Measurements from ENCODE around the gene NCAN.
"Not testable (repeated sequence)": the region's sequence is repeated elsewhere in the genome, so short reads cannot be mapped to it uniquely, and the experiment has no call there.

Gene NCAN

DNA sequence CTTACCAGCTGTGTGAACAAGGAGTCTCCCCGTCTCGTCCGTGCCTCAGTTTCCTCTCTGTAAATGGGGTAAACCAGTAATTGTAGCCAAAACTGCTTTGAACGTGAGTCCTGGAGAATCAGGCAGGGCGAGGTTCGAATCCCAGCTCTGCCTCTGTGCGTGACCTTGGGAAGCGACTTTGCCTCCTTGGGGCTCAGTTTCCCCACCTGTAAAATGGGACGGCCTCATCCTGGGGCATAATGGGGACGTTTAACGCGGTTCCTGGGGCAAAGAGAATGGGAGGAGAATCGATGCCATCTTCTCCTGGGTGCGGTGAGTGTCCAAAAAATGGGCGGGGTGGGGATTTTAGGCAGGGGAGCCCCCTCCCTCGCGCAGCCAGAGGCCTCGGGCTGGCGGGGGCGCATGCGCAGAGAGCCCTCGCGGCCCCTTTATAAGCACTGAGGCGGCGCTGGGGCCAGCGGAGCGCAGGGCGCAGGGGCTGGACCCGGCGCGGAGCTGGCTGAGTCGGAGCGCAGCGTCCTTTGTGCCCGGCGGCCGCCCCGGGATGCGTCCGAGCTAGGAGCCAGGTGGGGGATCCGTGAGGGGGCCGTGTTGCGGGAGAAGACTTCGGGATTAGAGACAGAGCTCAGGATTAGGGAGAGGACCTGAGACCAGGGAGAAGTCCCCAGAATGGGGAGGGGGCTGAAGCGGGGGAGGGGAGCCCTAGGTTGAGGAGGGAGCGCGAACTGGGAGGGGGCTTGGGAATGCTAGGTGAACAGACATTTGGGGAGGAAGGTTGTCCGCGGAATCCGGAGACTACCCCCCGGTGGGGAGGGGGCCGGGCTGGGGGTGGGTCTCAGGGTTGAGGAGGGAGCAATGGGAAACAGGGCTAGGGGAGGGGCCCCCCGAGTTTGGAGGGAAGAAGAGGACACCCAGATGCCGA, at the start of gene NCAN:
NCAN (plus strand) TSS at position 460 of the 922 bp plus-strand sequence. CDS start 4,996 bp downstream, outside the sequence.
- no peak for DNase-seq

DNA sequence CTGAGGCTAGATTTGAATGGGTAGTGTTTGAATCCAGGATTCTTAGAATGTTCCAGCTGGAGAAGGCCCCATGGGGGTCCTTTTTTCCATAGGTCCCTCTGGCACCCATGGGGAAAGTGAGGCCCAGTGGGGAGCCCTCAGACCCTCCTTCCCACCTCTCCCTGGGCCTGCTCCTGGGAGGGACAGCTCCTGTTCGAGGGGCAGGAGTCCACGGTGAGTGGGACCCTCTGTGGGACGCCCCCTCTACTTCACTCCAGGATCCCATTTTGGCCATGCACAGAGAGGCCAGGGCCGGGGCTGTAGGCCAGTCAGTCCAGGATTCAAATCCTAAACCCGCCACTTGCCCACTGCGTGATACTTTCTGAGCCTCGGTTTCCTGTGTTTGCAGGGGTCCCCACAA, 49.3 kb upstream of the NCAN start:
- no peak for DNase-seq

GRCh38 chr19:19165396-19165795, 46.4 kb upstream of the NCAN start:
- DNase-seq, result no peak

DNA sequence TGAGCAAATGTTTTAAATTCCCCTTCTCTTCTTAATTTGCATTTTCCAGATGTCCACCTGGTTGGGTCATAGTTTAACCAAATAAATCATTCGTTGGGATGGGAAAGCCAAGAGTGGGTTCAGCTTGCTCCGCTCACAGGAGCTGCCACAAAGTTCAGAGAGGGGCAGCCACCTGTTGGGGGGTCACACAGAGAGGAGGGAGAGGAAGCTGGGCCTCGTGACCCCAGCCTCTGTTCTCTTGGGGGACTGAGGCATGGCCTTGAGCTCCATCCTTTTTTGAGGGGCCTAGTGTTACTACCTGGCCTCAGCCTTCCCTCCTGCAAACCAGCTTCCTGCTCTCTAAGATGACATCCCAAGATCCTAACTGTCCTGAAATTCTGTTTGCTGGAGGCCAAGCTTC, 44.1 kb upstream of the NCAN start:
- DNase-seq, result no peak

DNA sequence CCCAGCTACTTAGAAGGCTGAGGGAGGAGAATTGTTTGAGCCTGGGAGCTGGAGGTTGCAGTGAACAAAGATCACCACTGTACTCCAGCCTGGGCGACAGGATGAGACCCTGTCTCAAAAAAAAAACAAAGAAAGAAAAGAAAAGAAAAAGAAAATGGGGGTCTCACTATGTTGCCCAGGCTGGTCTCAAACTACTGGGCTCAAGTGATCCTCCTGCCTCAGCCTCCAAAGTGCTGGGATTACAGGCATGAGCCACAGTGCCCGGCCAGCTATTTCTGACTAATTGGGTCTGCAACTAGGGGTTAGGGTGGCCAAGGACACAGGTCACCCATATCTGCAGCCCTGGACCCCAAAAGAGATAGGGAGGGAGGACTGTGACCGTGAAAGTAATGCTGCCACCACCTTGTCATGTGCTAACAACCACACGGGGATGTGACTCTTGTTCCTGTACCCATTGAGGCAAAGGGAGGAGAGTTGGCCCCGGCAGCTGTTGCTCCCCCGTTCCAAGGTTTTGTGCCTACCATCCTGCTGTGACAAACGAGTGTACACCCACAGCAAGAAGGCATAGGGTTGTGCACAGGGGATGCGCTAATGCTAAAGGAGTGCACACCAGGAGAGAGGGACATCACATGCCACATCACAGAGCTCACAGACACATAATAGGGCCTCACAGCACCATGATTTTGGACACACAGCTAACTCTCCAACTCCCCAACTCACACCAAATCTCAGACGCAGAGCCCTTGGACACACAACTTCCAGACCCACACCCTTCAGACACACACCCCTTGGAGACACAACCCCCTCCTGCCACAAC, 42.3 kb upstream of the NCAN start:
- no peak for DNase-seq

GRCh38 chr19:19170053-19170872, 41.5 kb upstream of the NCAN start, which contains the start of gene MEF2B:
MEF2B (minus strand) TSS chr19:19170263; CDS start chr19:19150735, 19,528 bp downstream.
- peak in 1 of 2 donors; percentile 48 for DNase-seq

DNA sequence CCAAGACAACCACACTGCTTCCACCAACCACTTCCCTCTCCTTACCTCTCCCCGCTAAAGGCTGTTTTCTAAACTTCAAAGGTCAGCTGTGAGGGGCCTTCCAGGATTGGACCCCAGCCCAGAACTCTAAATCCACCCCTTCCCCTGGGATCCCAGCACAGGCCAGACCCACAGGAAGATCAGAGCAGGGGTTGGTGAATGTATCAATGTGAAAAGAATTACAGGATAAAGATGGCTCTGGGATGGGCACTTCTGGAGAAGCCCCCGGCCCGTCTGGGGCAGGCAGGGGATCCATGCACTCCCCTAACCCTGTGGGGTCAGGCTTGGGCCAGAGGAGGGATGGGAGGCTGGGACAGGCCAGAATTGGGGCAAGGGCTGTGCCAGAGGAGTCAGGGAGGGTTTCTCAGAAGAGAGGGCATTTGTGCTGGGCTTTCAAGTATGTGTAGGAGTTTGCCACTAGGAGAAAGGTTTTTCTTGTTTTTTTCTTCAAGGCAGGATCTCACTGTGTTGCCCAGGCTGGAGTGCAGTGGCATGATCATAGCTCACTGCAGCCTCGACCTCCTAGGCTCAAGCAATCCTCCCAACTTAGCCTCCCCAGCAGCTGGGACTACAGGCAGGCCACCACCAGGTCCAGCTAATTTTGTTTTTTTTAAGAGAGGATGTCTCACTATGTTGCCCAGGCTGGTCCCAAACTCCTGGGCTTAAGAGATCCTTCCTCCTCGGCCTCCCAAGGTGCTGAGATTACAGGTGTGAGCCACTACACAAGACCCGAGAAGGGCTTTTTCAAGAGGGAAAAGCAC, 40.7 kb upstream of the NCAN start:
- no peak for DNase-seq

GRCh38 chr19:19171821-19172532, 39.8 kb upstream of the NCAN start:
- DNase-seq, result no peak

DNA sequence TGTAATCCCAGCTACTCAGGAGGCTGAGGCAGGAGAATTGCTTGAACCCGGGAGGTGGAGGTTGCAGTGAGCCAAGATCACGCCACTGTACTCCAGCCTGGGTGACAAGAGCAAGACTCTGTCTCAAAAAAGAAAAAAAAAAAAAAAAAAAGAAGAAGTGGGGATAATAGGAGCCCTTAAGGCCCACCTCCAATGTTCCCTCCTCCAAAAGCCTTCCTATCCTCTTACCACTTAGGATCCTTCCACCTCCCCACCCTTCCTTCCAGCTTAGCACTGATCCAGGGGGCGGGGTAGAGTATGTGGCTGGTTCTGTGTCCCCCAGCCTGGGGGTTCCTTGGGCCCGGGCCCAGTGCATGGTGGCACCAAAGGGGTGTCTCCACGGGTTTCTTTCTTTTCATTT, 38.5 kb upstream of the NCAN start:
- DNase-seq, result not testable (repeated sequence)

GRCh38 chr19:19176950-19177349, 34.8 kb upstream of the NCAN start:
- DNase-seq, result no peak

DNA sequence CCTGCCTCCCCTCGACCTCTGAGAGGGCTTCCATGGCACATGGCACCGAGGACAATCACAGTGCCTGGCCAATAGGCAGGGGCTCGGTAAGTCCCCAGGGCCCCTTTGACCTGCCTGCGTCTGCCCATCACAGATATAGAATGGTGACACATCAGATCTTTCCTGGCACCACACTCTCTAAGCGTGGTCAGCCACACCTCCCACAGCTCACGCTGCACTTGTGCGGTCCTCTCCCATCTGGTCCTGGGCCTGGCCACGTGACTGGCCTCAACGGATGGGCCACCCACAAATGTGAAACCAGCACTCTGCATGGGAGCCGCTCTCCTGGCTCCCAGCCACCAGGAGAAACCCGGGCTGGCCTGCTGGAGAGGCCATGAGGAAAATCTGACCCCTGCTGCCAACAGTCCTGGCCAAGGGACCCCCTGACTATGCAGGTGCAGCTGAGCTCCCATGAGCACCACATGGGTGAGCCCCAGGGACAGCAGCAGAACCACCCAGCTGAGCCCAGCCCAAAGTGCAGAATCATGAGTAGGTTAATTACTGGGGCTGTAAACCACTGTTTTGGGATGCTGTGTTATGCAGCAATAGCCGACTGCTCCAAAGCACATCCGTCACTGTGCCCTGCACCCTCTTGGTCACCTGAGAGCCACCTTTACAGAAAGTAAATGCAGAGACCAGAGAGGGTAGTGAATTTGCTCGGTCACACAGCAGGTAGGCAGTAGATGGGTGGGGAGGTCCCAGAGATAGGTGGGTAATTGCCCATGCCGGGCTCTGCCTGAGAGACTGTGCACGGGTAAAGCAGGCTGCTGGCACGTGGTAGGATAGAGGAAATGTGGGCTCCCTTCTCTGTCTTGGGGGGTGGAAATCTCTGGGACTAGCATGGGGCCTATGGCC, 32.0 kb upstream of the NCAN start:
- no peak for DNase-seq

GRCh38 chr19:19181488-19181998, 30.2 kb upstream of the NCAN start:
- no peak for DNase-seq

GRCh38 chr19:19185853-19186740, 25.7 kb upstream of the NCAN start:
- peak in 1 of 2 donors; percentile 33 for DNase-seq

DNA sequence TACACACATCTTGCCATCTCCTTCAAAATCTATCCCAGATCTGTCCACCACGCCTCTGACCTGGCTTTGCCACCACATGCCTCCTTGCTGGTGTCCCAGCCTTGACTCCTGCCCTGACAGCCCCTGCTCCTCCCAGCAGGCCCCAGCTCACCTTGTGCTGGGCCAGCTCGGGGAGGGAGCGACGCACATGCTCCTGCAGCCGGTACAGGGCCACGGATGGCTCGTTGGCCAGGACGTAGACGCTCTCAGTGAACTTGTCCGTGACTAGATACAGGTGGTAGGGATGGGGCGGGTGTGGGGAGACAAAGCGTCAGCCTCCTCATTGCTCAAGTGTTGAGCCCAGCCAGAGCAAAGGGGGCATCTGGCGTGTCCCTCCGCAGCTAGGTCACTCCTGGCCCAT, 25.0 kb upstream of the NCAN start:
- DNase-seq, result no peak

DNA sequence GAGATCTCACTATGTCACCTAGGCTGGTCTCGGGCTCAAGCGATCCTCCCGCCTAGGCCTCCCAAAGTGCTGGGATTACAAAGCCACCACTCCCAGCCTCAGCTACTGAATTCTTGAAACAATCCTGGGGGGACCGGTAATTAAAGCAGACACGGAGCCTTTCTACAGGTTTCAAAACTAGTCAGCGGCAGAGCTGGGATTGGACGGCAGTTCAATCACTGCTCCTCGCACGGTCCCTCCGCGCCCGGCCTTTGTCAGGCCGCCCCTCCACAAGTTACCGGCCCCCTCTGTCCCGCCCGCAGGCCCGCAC, 20.0 kb upstream of the NCAN start:
- DNase-seq, result no peak

DNA sequence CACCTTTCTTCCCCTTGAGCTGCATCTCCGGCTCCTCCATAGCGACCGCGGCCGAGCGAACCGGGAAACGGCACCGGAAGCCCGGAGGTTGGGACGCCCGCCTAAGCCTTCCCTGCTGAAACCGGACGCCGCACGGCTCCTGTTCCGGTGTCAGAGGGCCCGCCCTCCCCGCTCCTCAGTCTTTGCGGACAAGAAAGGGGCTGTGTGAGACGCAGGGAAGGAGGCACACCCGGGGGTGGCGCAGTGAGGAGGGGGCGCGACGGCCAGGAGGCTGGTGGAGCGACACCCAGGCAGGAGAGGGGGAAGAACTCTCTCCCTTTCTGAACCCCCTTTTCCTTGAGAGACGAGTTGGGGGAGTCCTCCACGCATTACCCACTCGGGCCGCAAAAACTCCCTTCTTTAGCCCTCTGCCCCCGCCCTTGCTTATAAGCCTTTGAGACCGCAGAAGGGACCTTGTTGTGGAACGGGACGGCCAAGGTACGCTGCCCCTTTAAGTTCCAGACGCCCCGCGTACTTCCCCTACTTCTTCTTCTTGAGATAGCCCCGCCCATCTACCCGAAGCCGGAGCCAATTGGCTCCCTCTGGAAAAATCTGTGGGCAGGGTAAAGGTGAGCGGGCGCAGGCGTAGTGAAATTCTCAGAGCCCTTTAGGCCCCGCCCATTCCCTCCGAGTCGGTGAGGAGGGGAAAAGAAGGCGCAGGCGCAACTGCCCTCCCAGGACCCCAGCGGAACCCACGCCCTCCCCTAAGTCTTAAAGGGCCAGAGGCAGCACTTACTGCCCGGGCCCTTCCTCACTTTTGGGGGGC, 19.5 kb upstream of the NCAN start, which contains the start of the genes BORCS8 and RFXANK:
BORCS8 (minus strand) TSS at position 75 of the 805 bp plus-strand sequence; CDS start at position 40, 35 bp downstream.
RFXANK (plus strand) TSS at position 181 of the 805 bp plus-strand sequence. CDS start 1,689 bp downstream, outside the sequence.
- DNase-seq, result peak; percentile 99

- DNase-seq, result no peak
These were observed 18.8 kb upstream of the NCAN start for GRCh38 chr19:19192910-19193423.

DNA sequence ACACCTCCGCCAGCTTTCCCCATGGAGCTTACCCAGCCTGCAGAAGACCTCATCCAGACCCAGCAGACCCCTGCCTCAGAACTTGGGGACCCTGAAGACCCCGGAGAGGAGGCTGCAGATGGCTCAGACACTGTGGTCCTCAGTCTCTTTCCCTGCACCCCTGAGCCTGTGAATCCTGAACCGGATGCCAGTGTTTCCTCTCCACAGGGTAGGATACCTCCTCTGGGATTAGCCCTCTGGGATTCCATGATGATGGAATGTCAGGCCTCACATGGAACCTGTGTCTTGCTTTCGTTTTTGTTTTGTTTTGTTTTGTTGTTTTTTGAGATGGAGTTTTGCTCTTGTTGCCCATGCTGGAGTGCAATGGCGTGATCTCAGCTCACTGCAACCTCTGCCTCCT, 17.8 kb upstream of the NCAN start:
- DNase-seq, result no peak

All from inflammatory macrophage treated with lipopolysaccharide for 1 hour (primary cell).